HCT116 (cell line): ENCODE data around the gene ANKRD49. TPM values are rescaled to one million over a fixed set of nuclear protein-coding genes. Genes with fewer than 3 reads are reported as not detected.

Experiments
- ATAC-seq: fragments of 200-7000 bp; cut with Tn5 transposase; 2 replicates; pipeline ENCODE4 v1.9.1; 2020; ENCODE audit warnings: mild to moderate bottlenecking, moderate library complexity
- BruUV-seq: library from RNA; stranded (reverse); fragments of 400-500 nt; replicated peaks from 2 replicates; lab custom pipeline; 2021; lab: Mats Ljungman, UMichigan
- CTCF ChIA-PET: fragments of 300-600 bp; sonication (Branson Sonifier 250); formaldehyde crosslinking; loops from one replicate; lab custom pipeline; 2021; ENCODE audit warnings: antibody characterized with exemption; lab: Charles Lee
- POLR2A ChIA-PET: fragments of 300-600, 350-600 bp; sonication (Branson Sonifier 250); formaldehyde crosslinking; loops from one replicate; lab custom pipeline; 2021; ENCODE audit warnings: antibody characterized with exemption; lab: Charles Lee
- RAD21 ChIA-PET, 2 experiments: fragments of 300-600 bp; sonication (Branson Sonifier 250); formaldehyde crosslinking; loops; one replicate each; lab custom pipeline; 2023; ENCODE audit warnings: low total read pairs in 2 of 2; ENCODE audit not compliant: uncharacterized antibody in 2 of 2, unreplicated experiment in 2 of 2, low non-redundant PET in 1 of 2; lab: Charles Lee
- DNase-seq: peaks from one replicate; pipeline ENCODE4 v3.0.0-alpha.2; 2010; ENCODE audit warnings: low read depth, low spot score
- H2AFZ ChIP-seq: fragments of 200-600 bp; shearing (Covaris generic), sonication (generic); 2 replicates; pipeline ENCODE4 v1.6.1; 2017; ENCODE audit warnings: low read depth, mixed run types, mixed read lengths, antibody characterized with exemption, low read length; ENCODE audit not compliant: poor library complexity, severe bottlenecking
- H3K27ac ChIP-seq: 2 replicates; pipeline ENCODE4 v1.5.1; 2012; ENCODE audit warnings: low read depth, low read length
- H3K27me3 ChIP-seq: fragments of 200-600 bp; sonication (generic); 2 replicates; pipeline ENCODE4 v1.6.1; 2016; ENCODE audit warnings: mixed run types, low read length, mixed read lengths; ENCODE audit not compliant: insufficient read depth
- H3K36me3 ChIP-seq, 2 experiments: fragments of 200-500 bp in 1 of 2; fragments of 200-600 bp in 1 of 2; sonication (Bioruptor generic) in 1 of 2; sonication (generic) in 1 of 2; 2 replicates each; pipeline versions ENCODE4 v1.5.1 to v1.6.1; 2014 to 2016; ENCODE audit warnings: low read length in 2 of 2, inconsistent platforms in 1 of 2, mixed read lengths in 1 of 2, mixed run types in 1 of 2; ENCODE audit not compliant: insufficient read depth in 2 of 2, control insufficient read depth in 1 of 2
- H3K4me1 ChIP-seq, 2 experiments: fragments of 200-600 bp in 1 of 2; sonication (generic) in 1 of 2; 2 replicates each; pipeline versions ENCODE4 v1.5.1 to v1.6.1; 2012 to 2017; ENCODE audit warnings: low read length in 2 of 2, inconsistent platforms in 1 of 2, mild to moderate bottlenecking in 1 of 2, mixed read lengths in 1 of 2, mixed run types in 1 of 2, moderate library complexity in 1 of 2; ENCODE audit not compliant: insufficient read depth in 2 of 2, control insufficient read depth in 1 of 2
- H3K4me2 ChIP-seq: fragments of 200-600 bp; sonication (generic); 2 replicates; pipeline ENCODE4 v1.6.1; 2017; ENCODE audit warnings: mixed run types, low read length, mixed read lengths
- H3K4me3 ChIP-seq, 2 experiments: fragments of 200-600 bp in 1 of 2; sonication (generic) in 1 of 2; replicated peaks in 1 of 2; 2 replicates each; pipeline ENCODE4 v1.5.1; 2011 to 2016; ENCODE audit warnings: low read length in 2 of 2, control low read depth in 1 of 2, low read depth in 1 of 2, mild to moderate bottlenecking in 1 of 2, mixed read lengths in 1 of 2, mixed run types in 1 of 2
- H3K79me2 ChIP-seq: fragments of 200-600 bp; sonication (generic); 2 replicates; pipeline ENCODE4 v1.6.1; 2017; ENCODE audit warnings: mild to moderate bottlenecking, mixed run types, low read length, moderate library complexity, mixed read lengths; ENCODE audit not compliant: insufficient read depth
- H3K9ac ChIP-seq: fragments of 200-600 bp; sonication (generic); 2 replicates; pipeline ENCODE4 v1.6.1; 2016; ENCODE audit warnings: low read length, mixed read lengths
- H3K9me2 ChIP-seq: fragments of 200-600 bp; sonication (generic), shearing (Covaris generic); 2 replicates; pipeline ENCODE4 v1.6.1; 2017; ENCODE audit warnings: mixed run types, mild to moderate bottlenecking, moderate library complexity; ENCODE audit not compliant: insufficient read depth
- H3K9me3 ChIP-seq, 2 experiments: fragments of 200-500 bp in 1 of 2; fragments of 200-600 bp in 1 of 2; sonication (Bioruptor generic) in 1 of 2; sonication (generic) in 1 of 2; 2 replicates each; pipeline ENCODE4 v1.6.1; 2014 to 2017; ENCODE audit warnings: low read length in 2 of 2, mixed read lengths in 2 of 2, inconsistent platforms in 1 of 2, low read depth in 1 of 2, mild to moderate bottlenecking in 1 of 2, mixed run types in 1 of 2, moderate library complexity in 1 of 2; ENCODE audit not compliant: control insufficient read depth in 1 of 2, insufficient read depth in 1 of 2
- H4K20me1 ChIP-seq: fragments of 200-600 bp; sonication (generic), shearing (Covaris generic); 2 replicates; pipeline ENCODE4 v1.6.1; 2017; ENCODE audit warnings: mixed run types, mild to moderate bottlenecking, moderate library complexity; ENCODE audit not compliant: insufficient read depth
- CBX3 ChIP-seq: IDR thresholded peaks from 2 replicates; pipeline ENCODE4 v1.6.1; 2012; ENCODE audit warnings: low read depth
- CTCF ChIP-seq, 3 experiments: fragments of 200-600 bp in 1 of 3; sonication (generic) in 1 of 3; IDR thresholded peaks in 2 of 3; conservative IDR thresholded peaks in 1 of 3; 2 replicates each; pipeline ENCODE4 v1.5.1; 2012 to 2017; ENCODE audit warnings: low read depth in 2 of 3, low read length in 2 of 3, antibody characterized with exemption in 1 of 3, borderline replicate concordance in 1 of 3, control low read depth in 1 of 3, mild to moderate bottlenecking in 1 of 3, mixed read lengths in 1 of 3, mixed run types in 1 of 3, moderate library complexity in 1 of 3; ENCODE audit not compliant: insufficient read depth in 1 of 3
- EGR1 ChIP-seq: IDR thresholded peaks from 2 replicates; pipeline ENCODE4 v1.6.1; 2012; ENCODE audit warnings: low read depth
- FOSL1 ChIP-seq: IDR thresholded peaks from 2 replicates; pipeline ENCODE4 v1.6.1; 2012; ENCODE audit warnings: low read depth
- POLR2A ChIP-seq: IDR thresholded peaks from 2 replicates; pipeline ENCODE4 v1.7.0; 2011; ENCODE audit warnings: borderline replicate concordance; ENCODE audit not compliant: insufficient read depth, insufficient read length; ENCODE audit errors: extremely low read depth
- POLR2AphosphoS5 ChIP-seq: IDR thresholded peaks from 2 replicates; pipeline ENCODE4 v1.6.1; 2011; ENCODE audit warnings: mild to moderate bottlenecking, low read depth, low read length, moderate library complexity
- REST ChIP-seq: IDR thresholded peaks from 2 replicates; pipeline ENCODE4 v1.6.1; 2012; ENCODE audit warnings: low read depth
- SIN3A ChIP-seq: IDR thresholded peaks from 2 replicates; pipeline ENCODE4 v1.6.1; 2012; ENCODE audit warnings: low read depth
- TCF7L2 ChIP-seq: IDR thresholded peaks from 2 replicates; pipeline ENCODE4 v1.7.0; 2011; ENCODE audit warnings: borderline replicate concordance, inconsistent platforms; ENCODE audit not compliant: insufficient read depth, insufficient read length; ENCODE audit errors: extremely low read depth
- YY1 ChIP-seq: IDR thresholded peaks from 2 replicates; pipeline ENCODE4 v1.6.1; 2011; ENCODE audit warnings: low read length, low read depth, moderate library complexity, mild to moderate bottlenecking; ENCODE audit not compliant: insufficient replicate concordance; ENCODE audit errors: extremely low read depth
- intact Hi-C: fragments of 100-400 bp; cut with micrococcal nuclease; formaldehyde crosslinking; loops from 2 replicates; pipeline ENCODE4 v1.10.0; 2022
- total RNA-seq: library from RNA; stranded (reverse); gene quantifications from one replicate; pipeline ENCODE4 v1.2.1, GENCODE V29; 2021; ENCODE audit not compliant: unreplicated experiment

ANKRD49 gene
- total RNA-seq, 1 experiment from 2014 or later = 8.2 TPM

- DNase-seq = no peak
- ChIA-PET POLR2A (no interaction called here), CTCF (interaction anchor here (0.8 to 1.7 kb wide), 2 partner anchors 37 to 51 kb away, joined by 3 read pairs; no protein-coding TSS in a partner anchor), RAD21 (no interaction called here)
- Histone ChIP-seq H3K27ac (no peak overlapping the region), H3K9me2 (no peaks in the 10 kb centered on the region), H2AFZ (no peak overlapping the region), H3K4me3 (no peak overlapping the region), H3K27me3 (no peaks in the 10 kb centered on the region), H4K20me1 (no peaks in the 10 kb centered on the region), H3K4me2 (no peak overlapping the region), H3K9me3 (no peaks in the 10 kb centered on the region), H3K9ac (no peak overlapping the region), H3K79me2 (no peaks in the 10 kb centered on the region), H3K4me1 (peaks cover 2 to 22% of the 10 kb centered on the region in 2 experiments; a peak in 2 of 4 replicates), H3K36me3 (0 out of 4 replicates have a peak, but pooled peaks cover 0 to 7% of the 10 kb centered on the region in 2 experiments)
- TF ChIP-seq POLR2A (no peak), REST (no peak), FOSL1 (no peak), CTCF (IDR thresholded peaks at IDR 0.05 in 2 of 3, conservative IDR thresholded peaks at IDR 0.05 in 1 of 3; ENCODE audit: borderline replicate concordance in 1 of 3, insufficient read depth in 1 of 3, low read depth in 2 of 3, low read length in 2 of 3) (no peak), YY1 (no peak), POLR2AphosphoS5 (no peak), CBX3 (no peak), SIN3A (no peak), TCF7L2 (no peak), EGR1 (no peak)
- intact Hi-C loops = no loop called here
- ATAC-seq = no peak
- BruUV-seq = no TSS peak
These were observed 39.5 kb upstream of the ANKRD49 start for GRCh38 chr11:94454301-94454700.
